Panc1 (cell line): ENCODE measurements around the gene NADK2. TPM values are rescaled to one million over a fixed set of nuclear protein-coding genes. Genes with fewer than 3 reads are reported as not detected.

ENCODE experiments used
- ATAC-seq: fragments of 200-7000 bp; cut with Tn5 transposase; 2 replicates; pipeline ENCODE4 v1.9.1; 2020; ENCODE audit warnings: mild to moderate bottlenecking, moderate library complexity
- BruUV-seq: library from RNA; stranded (reverse); fragments of 400-500 nt; replicated peaks from 2 replicates; lab custom pipeline; 2021; lab: Mats Ljungman, UMichigan
- CTCF ChIA-PET: fragments of 300-600 bp; sonication (Branson Sonifier 250); formaldehyde crosslinking; loops from one replicate; lab custom pipeline; 2022; ENCODE audit warnings: antibody characterized with exemption; lab: Charles Lee
- POLR2A ChIA-PET: fragments of 300-600 bp; sonication (Branson Sonifier 250); formaldehyde crosslinking; loops from one replicate; lab custom pipeline; 2022; ENCODE audit warnings: antibody characterized with exemption; lab: Charles Lee
- DNase-seq: peaks from one replicate; pipeline ENCODE4 v3.0.0-alpha.2; 2010; ENCODE audit warnings: low read depth, low spot score
- H3K27ac ChIP-seq: 2 replicates; pipeline ENCODE4 v1.5.1; 2011; ENCODE audit warnings: mild to moderate bottlenecking, low read length, inconsistent platforms
- H3K27me3 ChIP-seq: fragments of 200-500 bp; sonication (Bioruptor generic); 2 replicates; pipeline ENCODE4 v1.6.0; 2014; ENCODE audit warnings: low read length, inconsistent platforms; ENCODE audit not compliant: control insufficient read depth, insufficient read depth
- H3K36me3 ChIP-seq: fragments of 200-500 bp; sonication (Bioruptor generic); 2 replicates; pipeline ENCODE4 v1.5.1; 2014; ENCODE audit warnings: inconsistent platforms, mild to moderate bottlenecking, low read length, moderate library complexity; ENCODE audit not compliant: control insufficient read depth, insufficient read depth
- H3K4me1 ChIP-seq: 2 replicates; pipeline ENCODE4 v1.5.1; 2011; ENCODE audit warnings: inconsistent platforms, mild to moderate bottlenecking, low read length, moderate library complexity; ENCODE audit not compliant: control insufficient read depth, insufficient read depth
- H3K4me3 ChIP-seq, 2 experiments: 2 replicates each; pipeline ENCODE4 v1.5.1; 2011 to 2012; ENCODE audit warnings: low read depth in 2 of 2, low read length in 2 of 2, mild to moderate bottlenecking in 2 of 2, inconsistent platforms in 1 of 2, moderate library complexity in 1 of 2
- H3K9me3 ChIP-seq: fragments of 200-500 bp; sonication (Bioruptor generic); 2 replicates; pipeline ENCODE4 v1.5.1; 2014; ENCODE audit warnings: low read depth, mild to moderate bottlenecking, inconsistent platforms, low read length, moderate library complexity; ENCODE audit not compliant: control insufficient read depth, insufficient read depth
- CTCF ChIP-seq: fragments of 450-650 bp; IDR thresholded peaks from 2 replicates; pipeline ENCODE4 v1.5.1; 2017; ENCODE audit warnings: mild to moderate bottlenecking
- POLR2AphosphoS5 ChIP-seq: IDR thresholded peaks from 2 replicates; pipeline ENCODE4 v1.6.1; 2012; ENCODE audit warnings: mild to moderate bottlenecking, low read depth, low read length, moderate library complexity
- REST ChIP-seq, 2 experiments: IDR thresholded peaks; 2 replicates each; pipeline ENCODE4 v1.6.1; 2011 to 2012; ENCODE audit warnings: low read depth in 2 of 2, control low read depth in 1 of 2, low read length in 1 of 2, mild to moderate bottlenecking in 1 of 2, moderate library complexity in 1 of 2; ENCODE audit not compliant: insufficient read depth in 1 of 2
- SIN3A ChIP-seq: IDR thresholded peaks from 2 replicates; pipeline ENCODE4 v1.6.1; 2012; ENCODE audit warnings: low read depth, mild to moderate bottlenecking, low read length, moderate library complexity, borderline replicate concordance; ENCODE audit not compliant: insufficient read depth
- TCF7L2 ChIP-seq: IDR thresholded peaks from 2 replicates; pipeline ENCODE4 v1.6.1; 2011; ENCODE audit warnings: mild to moderate bottlenecking, low read depth, low read length, inconsistent platforms
- in situ Hi-C: cut with HindIII; loops from 2 replicates; pipeline ENCODE4 v1.10.0; 2016; ENCODE audit warnings: low sequenced_read_pairs, low pct_unique_long_range_greater_than_20kb
- intact Hi-C: fragments of 100-400 bp; cut with micrococcal nuclease; formaldehyde crosslinking; loops from one replicate; pipeline ENCODE4 v1.10.0; 2022; ENCODE audit not compliant: unreplicated experiment
- total RNA-seq: library from RNA; stranded (reverse); gene quantifications from one replicate; pipeline ENCODE4 v1.2.1, GENCODE V29; 2021; ENCODE audit not compliant: unreplicated experiment

The NADK2 gene
- total RNA-seq, 1 experiment from 2014 or later: 22.5 TPM

- Histone ChIP-seq H3K9me3 (no peaks in the 10 kb centered on the region), H3K27me3 (0 out of 2 replicates have a peak, but pooled peaks cover 2% of the 10 kb centered on the region), H3K36me3 (no peaks in the 10 kb centered on the region), H3K4me3 (no peak overlapping the region), H3K27ac (no peak overlapping the region), H3K4me1 (no peaks in the 10 kb centered on the region)
- ChIA-PET CTCF (interaction anchor here (0.9 kb wide), 1 partner anchor 86 kb away, joined by 3 read pairs; no protein-coding TSS in a partner anchor), POLR2A (no interaction called here)
- intact Hi-C loops (loop anchor here (2.0 kb wide), 2 partner anchors 135 to 427 kb away; no protein-coding TSS in a partner anchor), in situ Hi-C loops (no loop called here)
- DNase-seq (no peak), ATAC-seq (no peak)
- no TSS peak for BruUV-seq
- TF ChIP-seq TCF7L2 (no peak), POLR2AphosphoS5 (no peak), SIN3A (no peak), REST (IDR thresholded peaks at IDR 0.05; ENCODE audit: insufficient read depth in 1 of 2, low read depth in 2 of 2, low read length in 1 of 2) (no peak), CTCF (no peak)
Observed at GRCh38 chr5:36264202-36264760, 22.6 kb upstream of the NADK2 start.

- CTCF ChIA-PET: no interaction called here
Observed at GRCh38 chr5:36261186-36261585, 19.5 kb upstream of the NADK2 start.

More at GRCh38 chr5:36261186-36261585, 19.5 kb upstream of the NADK2 start:
- TF ChIP-seq CTCF: no peak
- no peak for TF ChIP-seq REST (IDR thresholded peaks at IDR 0.05; ENCODE audit: insufficient read depth in 1 of 2, low read depth in 2 of 2, low read length in 1 of 2)
- no peak overlapping the region for H3K4me3 ChIP-seq
- H3K9me3 ChIP-seq: no peaks in the 10 kb centered on the region
- H3K27me3 ChIP-seq: 0 out of 2 replicates have a peak, but pooled peaks cover 2% of the 10 kb centered on the region
- no peak overlapping the region for H3K27ac ChIP-seq
- no TSS peak for BruUV-seq
- DNase-seq: no peak
- no peaks in the 10 kb centered on the region for H3K36me3 ChIP-seq
- no peak for ATAC-seq
- POLR2A ChIA-PET: no interaction called here
- intact Hi-C loops: no loop called here
- no peaks in the 10 kb centered on the region for H3K4me1 ChIP-seq
- in situ Hi-C loops: no loop called here
